ENCODE measurements around the gene ATP2B1.

Gene ATP2B1

GRCh38 chr12:89712706-89713105, 4.1 kb upstream of the ATP2B1 start:
- no peak overlapping the region for H3K4me3 ChIP-seq (ENCODE audit: low read depth, low read length)
- TF ChIP-seq CTCF (IDR thresholded peaks at IDR 0.05; ENCODE audit: low read depth, low read length) = no peak

GRCh38 chr12:89710873-89711750, 2.5 kb upstream of the ATP2B1 start:
- H3K4me3 ChIP-seq (ENCODE audit: low read depth, low read length) = peak overlapping the region; percentile 89
- no peak for TF ChIP-seq CTCF (IDR thresholded peaks at IDR 0.05; ENCODE audit: low read depth, low read length)

GRCh38 chr12:89709995-89710872, 1.6 kb upstream of the ATP2B1 start:
- TF ChIP-seq CTCF (IDR thresholded peaks at IDR 0.05; ENCODE audit: low read depth, low read length) = no peak
- H3K4me3 ChIP-seq (ENCODE audit: low read depth, low read length) = peak overlapping the region; percentile 89

GRCh38 chr12:89709157-89709994, 738 bp upstream of the ATP2B1 start:
- no peak for TF ChIP-seq CTCF (IDR thresholded peaks at IDR 0.05; ENCODE audit: low read depth, low read length)
- peak overlapping the region; percentile 89 for H3K4me3 ChIP-seq (ENCODE audit: low read depth, low read length)

GRCh38 chr12:89707703-89708564, 704 bp downstream of the ATP2B1 start:
- TF ChIP-seq CTCF (IDR thresholded peaks at IDR 0.05; ENCODE audit: low read depth, low read length) = 0 out of 2 replicates have a peak, but pooled peaks have one; percentile 1
- peak overlapping the region; percentile 89 for H3K4me3 ChIP-seq (ENCODE audit: low read depth, low read length)

- H3K4me3 ChIP-seq (ENCODE audit: low read depth, low read length) = peak overlapping the region; percentile 89
- no peak for TF ChIP-seq CTCF (IDR thresholded peaks at IDR 0.05; ENCODE audit: low read depth, low read length)
These were observed 1.5 kb downstream of the ATP2B1 start for GRCh38 chr12:89706986-89707702.
